AG10803 (cell line): ENCODE data around the gene EFL1.

ENCODE experiments used
- DNase-seq: peaks from one replicate; pipeline ENCODE4 v3.0.0; 2010; ENCODE audit warnings: low read depth
- H3K4me3 ChIP-seq: 2 replicates; pipeline ENCODE4 v1.5.1; 2011; ENCODE audit warnings: mild to moderate bottlenecking, low read length, control low read depth
- TF ChIP-seq, protein P1 (sequence below): conservative IDR thresholded peaks from 2 replicates; pipeline ENCODE4 v1.5.1; 2011; ENCODE audit warnings: mild to moderate bottlenecking, low read length, control low read depth, inconsistent platforms

EFL1 gene

DNA sequence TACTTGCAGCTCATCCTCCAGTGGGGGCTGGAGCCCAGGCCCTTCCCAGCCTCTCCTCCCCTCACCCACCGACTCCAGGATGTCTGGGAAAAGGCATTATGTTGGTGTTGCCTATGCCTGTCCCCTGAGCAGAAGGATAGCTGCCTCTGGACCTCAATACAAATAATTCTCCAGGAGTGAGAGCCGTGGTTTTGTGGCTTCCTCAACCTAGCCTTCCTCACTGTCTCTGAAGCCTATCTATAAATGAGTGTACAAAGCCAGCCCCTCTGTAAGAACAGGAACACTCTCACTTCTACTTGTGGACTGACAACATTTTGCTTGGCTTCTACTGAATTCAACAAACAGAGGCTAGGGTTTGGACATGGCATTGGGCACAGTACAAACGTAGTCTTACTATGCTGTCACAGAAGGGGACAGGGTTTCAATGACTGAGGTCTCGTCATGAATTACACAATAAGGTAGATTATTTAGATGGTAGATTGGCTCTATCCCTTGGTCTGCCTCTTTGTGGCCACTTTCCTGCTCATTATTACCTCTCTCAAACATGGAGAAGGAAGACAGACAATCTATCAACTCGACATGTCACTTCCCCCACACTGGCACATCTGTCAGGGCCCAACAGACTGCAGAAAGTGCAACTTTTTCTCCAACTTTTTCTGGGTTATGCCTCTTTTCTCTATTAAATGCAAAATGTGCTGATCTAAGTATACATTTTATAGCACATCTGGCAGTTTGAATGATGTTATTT lies 134.0 kb downstream of the EFL1 start:
- TF ChIP-seq, protein P1, sequence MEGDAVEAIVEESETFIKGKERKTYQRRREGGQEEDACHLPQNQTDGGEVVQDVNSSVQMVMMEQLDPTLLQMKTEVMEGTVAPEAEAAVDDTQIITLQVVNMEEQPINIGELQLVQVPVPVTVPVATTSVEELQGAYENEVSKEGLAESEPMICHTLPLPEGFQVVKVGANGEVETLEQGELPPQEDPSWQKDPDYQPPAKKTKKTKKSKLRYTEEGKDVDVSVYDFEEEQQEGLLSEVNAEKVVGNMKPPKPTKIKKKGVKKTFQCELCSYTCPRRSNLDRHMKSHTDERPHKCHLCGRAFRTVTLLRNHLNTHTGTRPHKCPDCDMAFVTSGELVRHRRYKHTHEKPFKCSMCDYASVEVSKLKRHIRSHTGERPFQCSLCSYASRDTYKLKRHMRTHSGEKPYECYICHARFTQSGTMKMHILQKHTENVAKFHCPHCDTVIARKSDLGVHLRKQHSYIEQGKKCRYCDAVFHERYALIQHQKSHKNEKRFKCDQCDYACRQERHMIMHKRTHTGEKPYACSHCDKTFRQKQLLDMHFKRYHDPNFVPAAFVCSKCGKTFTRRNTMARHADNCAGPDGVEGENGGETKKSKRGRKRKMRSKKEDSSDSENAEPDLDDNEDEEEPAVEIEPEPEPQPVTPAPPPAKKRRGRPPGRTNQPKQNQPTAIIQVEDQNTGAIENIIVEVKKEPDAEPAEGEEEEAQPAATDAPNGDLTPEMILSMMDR: no peak
- peak; percentile 38 for DNase-seq
- no peak overlapping the region for H3K4me3 ChIP-seq

DNA sequence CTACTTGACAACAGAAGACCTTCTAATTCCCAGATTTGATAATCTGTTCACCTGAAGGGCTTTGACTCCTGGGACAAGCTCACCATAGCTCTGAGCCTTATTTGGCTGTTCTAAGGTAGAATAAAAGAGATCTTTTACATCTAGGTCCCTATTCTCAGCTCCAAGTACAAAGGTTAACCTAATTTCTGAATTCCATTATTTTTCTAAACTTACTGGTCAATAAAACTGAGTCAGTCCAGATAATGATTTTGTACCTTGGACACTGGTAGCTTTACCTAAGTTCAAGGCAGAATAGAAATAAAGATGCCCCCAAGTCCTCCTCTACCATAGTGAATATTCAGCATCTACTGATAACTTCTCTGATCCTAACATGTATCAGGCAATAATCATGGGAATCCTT lies 135.0 kb downstream of the EFL1 start:
- no peak for DNase-seq
- H3K4me3 ChIP-seq: no peak overlapping the region
- TF ChIP-seq, protein P1: no peak

DNA sequence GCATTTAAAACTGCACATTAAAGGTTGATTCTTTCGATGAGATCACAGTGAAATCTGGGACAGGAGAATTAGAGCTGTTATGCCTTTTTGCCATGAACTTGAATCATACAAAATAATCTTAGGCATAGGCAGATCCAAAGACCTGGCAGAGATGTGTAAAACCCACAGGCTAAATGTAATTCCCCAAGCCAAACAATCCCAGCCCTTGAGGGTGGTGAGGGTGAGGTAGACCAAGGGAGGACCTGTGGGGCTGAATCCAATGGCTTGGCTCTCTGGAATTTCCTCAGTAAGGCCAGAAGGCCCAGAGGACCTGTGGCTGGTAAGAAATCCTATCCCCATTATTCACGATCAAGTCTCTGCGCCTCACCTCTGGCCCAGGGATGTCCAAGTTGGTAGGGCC lies 136.2 kb downstream of the EFL1 start:
- TF ChIP-seq, protein P1: no peak
- H3K4me3 ChIP-seq: no peak overlapping the region
- DNase-seq: no peak

DNA sequence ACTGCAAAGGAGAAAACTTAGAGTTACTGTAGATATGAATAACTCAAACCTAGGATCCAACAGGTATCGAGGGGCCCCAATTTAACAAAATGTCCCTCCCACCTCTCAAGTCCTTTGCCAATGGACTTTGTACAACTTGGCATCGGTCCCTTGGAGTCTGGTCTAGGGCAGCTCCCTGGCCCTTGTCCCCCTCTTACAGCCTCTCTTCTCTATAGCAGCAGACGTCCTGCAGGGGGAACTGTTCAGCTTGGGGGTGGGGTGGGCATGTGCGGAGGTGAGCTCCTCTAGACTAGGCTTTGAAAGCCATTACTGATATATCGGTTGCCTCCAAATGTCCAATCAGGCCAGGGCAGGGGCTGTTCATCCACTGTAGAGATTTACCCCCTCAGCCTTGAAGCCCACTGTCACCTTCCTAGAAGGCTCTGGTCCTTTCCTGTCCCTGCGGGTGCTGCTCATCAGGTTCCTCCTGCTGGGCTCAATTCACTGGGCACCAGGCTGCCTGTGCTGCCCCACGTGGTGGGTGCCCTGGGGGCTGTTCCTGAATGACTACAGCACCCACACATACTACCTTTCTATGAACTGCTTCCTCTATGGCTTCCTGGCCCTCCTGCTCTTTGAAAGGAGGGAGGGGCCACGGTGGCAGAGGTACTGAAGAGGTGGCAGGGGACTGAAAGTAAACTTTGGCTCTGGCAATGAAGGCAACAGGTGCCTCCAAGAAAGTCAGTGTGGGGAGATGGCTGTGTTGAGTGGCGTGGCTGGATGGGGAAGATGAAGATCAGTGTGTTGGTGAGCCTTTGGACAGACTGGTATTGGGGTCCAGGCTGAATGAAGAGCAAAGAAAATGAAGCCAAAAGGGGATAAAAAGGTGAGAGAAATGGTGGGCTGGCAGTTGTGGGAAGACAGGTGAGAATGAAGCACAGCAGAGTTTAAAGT lies 137.9 kb downstream of the EFL1 start:
- DNase-seq: no peak
- H3K4me3 ChIP-seq: no peak overlapping the region
- TF ChIP-seq, protein P1: no peak

DNA sequence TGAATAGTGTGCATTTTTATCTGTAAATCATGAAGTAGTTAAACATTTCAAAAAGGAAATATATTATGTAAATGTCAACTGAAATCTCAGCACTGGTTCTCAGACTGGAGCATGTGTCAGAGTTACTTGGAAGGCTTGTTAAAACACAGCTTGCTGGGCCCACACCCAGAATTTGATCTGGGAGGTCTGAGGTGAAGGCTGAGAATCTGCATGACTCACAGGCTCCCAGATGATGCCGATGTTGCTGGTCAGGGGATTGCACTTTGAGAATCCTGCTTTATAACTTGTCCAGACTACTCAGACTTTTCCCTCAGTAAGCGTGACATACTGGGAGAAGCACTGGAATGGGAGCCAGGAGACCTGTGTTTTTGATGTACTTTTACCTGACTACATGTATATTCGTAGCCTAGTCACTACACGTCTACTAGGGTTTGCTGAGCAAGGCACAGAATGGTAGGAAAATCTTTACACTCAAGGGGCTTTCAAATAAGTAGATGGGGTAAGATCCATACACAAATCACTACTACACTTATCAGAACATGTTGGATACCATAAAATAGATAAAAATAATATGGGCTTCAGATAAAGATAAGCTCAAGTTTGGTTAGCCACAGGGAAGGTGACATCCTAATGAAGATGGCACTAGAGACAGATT lies 139.7 kb downstream of the EFL1 start:
- DNase-seq: peak; percentile 97
- TF ChIP-seq, protein P1: no peak
- H3K4me3 ChIP-seq: no peak overlapping the region

DNA sequence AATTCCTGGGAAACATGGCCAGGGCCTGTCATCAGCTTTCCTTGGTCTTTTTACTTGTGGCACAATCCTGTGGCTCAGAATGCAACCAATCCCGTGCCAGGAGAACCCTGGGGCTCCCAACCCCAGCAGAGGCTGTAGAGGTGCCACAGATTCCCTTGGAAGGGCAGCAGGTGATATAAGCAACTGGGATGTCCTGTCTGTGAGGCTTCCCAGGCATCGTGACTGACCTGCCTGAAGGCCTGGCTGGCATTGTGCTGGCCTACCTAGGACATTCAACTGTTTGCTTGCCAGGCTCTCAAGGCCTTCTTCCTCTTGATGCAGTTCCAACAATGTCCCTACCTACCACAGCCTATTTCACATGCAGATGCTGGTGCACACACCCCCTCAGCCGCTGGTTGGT lies 144.5 kb downstream of the EFL1 start:
- DNase-seq: no peak
- no peak overlapping the region for H3K4me3 ChIP-seq
- TF ChIP-seq, protein P1: no peak
